GM21619 (cell line): ENCODE results near the gene DDIAS.
"Not testable (repeated sequence)": the region's sequence is repeated elsewhere in the genome, so short reads cannot be mapped to it uniquely, and the experiment has no call there.

Experiments
- ATAC-seq: cut with Tn5 transposase; IDR thresholded peaks from one replicate; pipeline ENCODE4 v1.9.1; 2021; ENCODE audit not compliant: unreplicated experiment

DDIAS gene, protein sequence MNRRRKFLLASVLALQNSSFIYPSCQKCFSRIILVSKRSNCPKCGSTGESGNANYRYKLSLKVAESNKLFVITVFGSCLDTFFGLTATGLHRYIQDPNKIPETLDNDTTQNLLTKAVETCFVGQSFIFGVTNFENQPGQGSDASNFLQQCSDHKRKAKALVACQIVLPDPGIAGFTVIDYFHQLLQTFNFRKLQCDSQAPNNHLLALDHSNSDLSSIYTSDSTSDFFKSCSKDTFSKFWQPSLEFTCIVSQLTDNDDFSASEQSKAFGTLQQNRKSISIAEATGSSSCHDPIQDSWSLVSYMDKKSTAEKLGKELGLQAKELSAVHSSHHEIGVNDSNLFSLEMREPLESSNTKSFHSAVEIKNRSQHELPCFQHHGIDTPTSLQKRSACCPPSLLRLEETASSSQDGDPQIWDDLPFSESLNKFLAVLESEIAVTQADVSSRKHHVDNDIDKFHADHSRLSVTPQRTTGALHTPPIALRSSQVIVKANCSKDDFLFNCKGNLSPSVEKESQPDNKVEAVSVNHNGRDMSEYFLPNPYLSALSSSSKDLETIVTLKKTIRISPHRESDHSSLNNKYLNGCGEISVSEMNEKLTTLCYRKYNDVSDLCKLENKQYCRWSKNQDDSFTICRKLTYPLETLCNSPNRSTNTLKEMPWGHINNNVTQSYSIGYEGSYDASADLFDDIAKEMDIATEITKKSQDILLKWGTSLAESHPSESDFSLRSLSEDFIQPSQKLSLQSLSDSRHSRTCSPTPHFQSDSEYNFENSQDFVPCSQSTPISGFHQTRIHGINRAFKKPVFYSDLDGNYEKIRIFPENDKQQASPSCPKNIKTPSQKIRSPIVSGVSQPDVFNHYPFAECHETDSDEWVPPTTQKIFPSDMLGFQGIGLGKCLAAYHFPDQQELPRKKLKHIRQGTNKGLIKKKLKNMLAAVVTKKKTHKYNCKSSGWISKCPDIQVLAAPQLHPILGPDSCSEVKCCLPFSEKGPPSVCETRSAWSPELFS

DNA sequence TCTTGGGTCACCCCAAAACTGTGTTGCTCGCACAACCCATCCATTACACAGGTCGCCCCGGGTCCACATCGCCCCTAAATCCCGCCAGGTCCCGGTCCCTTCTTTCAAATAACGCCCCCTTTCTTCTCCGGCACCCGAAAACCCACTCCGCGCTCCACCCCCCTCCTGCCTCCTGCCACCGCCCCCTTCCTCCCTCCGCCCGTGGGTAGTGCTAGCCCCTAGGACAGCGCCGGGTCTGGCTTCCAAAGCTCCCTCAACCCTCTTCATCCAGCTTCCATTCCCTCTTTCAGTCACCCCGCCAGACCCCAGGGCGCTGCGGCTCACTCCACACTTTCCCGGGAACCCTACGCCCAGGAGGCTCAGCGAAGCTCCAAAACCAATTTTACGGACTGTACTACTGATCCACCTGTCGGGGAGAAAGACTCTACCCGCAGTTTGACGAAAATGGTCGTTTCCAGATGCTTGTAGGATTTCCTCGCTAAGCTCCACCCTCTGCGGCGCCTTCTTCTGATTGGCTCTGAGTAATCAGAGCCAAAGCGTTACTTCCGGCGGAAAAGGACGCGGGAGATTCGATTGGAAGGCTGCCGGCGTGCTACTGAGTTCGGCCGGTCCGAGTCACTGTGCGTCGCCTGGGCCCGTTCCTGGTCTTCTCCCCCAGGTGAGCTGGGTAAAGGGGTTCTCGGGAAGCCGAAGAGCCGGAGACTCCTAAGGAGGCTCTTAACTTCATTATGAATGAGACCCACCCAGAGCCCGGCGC lies at the start of gene DDIAS:
DDIAS (plus strand) TSS at position 572 of the 757 bp plus-strand sequence. CDS start 13,003 bp downstream, outside the sequence.
- ATAC-seq = peak; percentile 71

- no peak for ATAC-seq
These were observed 47.3 kb upstream of the DDIAS start for GRCh38 chr11:82854242-82854641.

GRCh38 chr11:82854916-82855315 lies 46.6 kb upstream of the DDIAS start:
- ATAC-seq = not testable (repeated sequence)

GRCh38 chr11:82855616-82856015 lies 45.9 kb upstream of the DDIAS start:
- no peak for ATAC-seq

DNA sequence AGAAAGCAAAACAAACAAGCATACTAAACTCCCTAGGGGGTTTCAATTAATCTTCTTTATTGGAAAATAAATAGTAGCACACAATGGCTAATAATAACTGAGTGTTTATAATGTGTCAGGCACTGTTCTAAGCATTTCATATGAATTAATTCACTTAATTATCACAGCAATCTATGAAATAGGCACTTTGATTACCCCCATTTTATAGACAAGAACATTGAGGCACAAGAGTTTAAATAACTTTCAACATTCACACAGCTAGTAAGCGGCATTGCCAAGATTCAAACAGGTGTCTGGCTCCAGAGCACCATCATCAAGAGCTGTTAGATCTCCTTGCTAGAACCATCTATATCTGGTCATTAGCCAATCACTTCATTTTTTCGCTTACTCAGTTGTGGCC lies 44.4 kb upstream of the DDIAS start:
- no peak for ATAC-seq

- ATAC-seq = no peak
These were observed 43.4 kb upstream of the DDIAS start for GRCh38 chr11:82858133-82858532.

GRCh38 chr11:82858556-82859091 lies 42.9 kb upstream of the DDIAS start:
- no peak for ATAC-seq

- ATAC-seq = no peak
These were observed 41.8 kb upstream of the DDIAS start for GRCh38 chr11:82859750-82860149.

- ATAC-seq = no peak
These were observed 39.2 kb upstream of the DDIAS start for GRCh38 chr11:82862379-82862778.

- no peak for ATAC-seq
These were observed 38.3 kb upstream of the DDIAS start for GRCh38 chr11:82863209-82863608.

DNA sequence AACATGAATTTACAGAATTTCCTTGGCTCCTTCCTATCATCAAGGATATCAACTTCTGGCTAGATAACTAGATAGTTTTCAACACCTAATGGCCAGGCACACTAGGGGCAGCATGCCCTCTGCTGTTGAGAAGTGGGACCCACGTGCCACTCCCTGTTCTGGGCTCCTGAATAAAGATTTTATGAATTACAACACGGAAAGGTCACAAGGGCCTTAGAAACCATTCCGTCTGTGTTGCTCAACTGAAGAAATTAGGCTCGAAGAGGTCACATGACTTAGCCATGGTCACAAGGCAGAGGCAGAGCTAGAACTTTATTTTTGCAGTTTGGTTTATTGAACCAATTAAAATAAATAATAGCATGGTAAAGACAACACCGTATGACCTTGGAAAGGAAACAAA lies 37.3 kb upstream of the DDIAS start:
- ATAC-seq = no peak

GRCh38 chr11:82865841-82866240 lies 35.7 kb upstream of the DDIAS start:
- no peak for ATAC-seq

GRCh38 chr11:82867495-82868082 lies 33.9 kb upstream of the DDIAS start:
- ATAC-seq = peak; percentile 75

DNA sequence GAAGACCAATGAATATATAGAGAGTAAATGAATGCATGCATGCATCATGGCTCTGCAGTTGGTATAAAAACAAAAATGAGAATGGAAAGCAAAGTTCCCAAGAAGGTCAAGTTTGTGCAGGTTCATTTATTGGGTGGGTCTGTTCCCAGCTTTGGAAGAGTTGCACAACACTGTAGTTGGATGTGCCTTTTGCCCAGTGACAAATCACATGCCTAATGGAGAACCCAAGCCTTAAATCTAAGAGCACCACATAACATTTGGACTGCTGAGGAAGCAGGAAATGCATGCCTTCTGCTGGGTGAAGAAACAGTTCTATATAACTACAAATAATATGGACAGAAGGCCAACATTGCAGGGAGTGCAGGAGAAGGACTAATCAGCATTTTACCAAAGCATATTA lies 31.9 kb upstream of the DDIAS start:
- ATAC-seq = no peak

DNA sequence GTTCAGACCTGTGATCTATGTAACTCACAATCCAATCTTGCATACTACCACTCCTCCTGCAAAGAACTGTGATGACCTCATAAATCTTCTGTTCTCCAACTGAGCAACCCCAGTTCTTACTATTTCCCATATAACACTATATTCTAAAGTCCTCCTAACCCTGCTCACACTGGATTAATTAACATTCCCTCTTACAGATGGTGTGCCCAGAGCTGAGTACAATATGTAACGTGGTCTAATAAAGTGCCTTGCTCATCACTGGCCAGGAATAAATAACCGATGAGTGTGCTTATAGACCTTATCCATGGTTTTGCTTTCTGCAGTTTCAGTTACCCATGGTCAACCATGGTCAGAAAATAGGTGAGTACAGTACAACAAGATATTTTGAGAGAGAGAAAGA lies 29.9 kb upstream of the DDIAS start:
- no peak for ATAC-seq

- no peak for ATAC-seq
These were observed 29.0 kb upstream of the DDIAS start for GRCh38 chr11:82872377-82873150.

DNA sequence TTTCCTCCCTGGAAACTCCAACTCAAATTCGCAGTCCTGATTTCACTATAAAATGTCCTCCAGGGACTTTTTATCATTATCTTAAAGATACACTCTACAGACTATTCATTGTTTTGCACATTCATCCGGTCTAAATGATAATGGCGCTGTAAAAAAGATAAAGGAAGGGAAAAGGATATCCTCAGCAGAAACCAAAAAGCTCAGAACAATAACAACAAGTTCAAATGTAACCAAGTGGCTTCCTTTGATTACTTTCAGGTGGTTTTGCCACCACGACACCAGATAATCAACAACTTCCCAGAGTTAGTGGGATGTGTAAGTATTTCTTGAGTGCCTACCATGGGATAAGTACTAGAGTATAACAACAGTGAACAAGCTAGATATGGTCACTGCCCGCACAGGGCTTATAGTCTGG lies 27.6 kb upstream of the DDIAS start:
- ATAC-seq = no peak

DNA sequence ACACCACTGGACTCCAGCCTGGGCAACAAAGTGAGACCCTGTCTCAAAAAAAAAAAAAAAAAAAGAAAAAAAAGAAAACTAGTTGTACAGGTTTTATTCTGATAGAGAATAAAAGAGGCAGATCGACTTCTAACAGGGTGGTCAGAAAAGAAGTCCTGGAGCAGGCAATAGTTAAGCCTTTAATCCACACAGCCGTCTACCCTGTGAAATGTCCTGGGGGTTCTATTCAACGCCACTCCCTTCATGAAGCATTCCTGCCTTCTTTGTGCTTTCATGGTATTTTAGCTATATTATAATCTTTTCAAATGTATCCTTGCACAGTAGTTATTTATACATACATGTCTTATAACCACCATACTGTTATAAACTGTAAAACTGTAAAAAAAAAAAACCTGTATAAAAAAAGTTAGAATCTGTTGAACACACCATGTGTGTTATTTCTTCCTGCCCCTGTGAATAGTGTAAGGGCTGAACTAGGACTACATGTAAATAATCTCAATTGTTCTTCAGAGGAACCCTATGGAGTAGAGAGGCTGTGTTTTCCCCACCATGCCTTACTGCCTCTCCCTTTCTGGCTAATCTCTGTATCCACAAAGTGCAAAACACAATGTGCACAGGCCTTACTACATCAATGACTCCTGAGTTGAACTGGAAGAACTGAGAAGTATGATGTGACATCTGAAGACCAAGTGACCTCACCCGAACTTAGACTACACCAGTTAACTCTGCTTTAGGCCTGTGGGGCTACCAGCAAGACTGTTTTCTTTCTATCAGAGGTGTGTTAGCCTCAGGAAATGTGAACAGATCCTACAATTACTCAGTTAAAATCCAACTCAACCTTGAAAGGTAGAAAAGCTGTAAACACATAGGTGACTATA lies 26.7 kb upstream of the DDIAS start:
- ATAC-seq = no peak

- ATAC-seq = no peak
These were observed 17.7 kb upstream of the DDIAS start for GRCh38 chr11:82883853-82884252.
